ENCODE data around the gene ADGRE2.
"Not testable (repeated sequence)": the region's sequence is repeated elsewhere in the genome, so short reads cannot be mapped to it uniquely, and the experiment has no call there.

The ADGRE2 gene

DNA sequence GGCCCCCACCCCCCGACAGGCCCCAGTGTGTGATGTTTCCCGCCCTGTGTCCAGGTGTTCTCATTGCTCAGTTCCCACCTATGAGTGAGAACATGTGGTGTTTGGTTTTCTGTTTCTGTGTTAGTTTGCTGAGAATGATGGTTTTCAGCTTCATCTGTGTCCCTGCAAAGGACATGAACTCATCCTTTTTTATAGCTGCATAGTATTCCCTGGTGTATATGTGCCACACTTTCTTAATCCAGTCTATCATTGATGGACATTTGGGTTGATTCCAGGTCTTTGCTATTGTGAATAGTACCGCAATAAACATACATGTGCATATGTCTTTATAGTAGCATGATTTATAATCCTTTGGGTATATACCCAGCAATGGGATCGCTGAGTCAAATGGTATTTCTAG lies 715 bp downstream of the ADGRE2 start:
- DNase-seq: not testable (repeated sequence)

DNA sequence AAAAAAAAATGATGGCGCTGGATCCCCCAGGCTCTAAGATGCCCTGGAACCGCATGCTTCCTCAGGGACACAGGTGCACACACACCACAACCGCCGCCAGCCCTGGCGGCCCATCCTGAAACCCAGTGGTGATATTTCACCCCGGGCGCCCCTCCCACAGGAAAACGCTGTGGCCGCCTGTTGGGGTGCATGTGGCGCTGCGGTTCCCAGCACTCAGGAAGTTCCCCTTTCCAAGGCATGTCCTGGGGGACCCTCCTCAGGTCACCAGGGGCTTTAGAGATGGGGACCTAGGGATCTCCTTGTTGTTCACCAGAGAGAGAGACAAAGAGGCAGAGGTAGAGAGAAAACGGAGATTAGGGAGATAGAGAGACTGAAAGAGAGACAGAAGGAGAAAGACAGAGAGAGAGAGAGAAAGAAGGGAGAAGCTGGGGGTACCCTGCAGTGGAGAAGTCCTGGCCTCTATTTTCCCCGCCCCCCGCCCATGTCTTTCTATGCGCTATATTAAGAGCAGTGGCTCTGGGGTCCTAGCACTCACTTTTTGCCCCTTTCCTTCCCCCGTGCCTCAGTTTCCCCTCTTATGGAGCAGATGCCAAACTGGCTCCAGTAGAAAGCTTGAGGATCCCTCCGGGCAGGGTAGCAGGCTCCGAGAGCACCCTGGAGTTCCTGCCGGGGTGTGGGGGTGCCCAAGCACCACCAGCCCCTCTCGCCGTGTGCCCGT lies 2.3 kb downstream of the ADGRE2 start:
- peak; percentile 11 for DNase-seq

GRCh38 chr19:14775326-14775725 lies 3.0 kb downstream of the ADGRE2 start:
- not testable (repeated sequence) for DNase-seq

DNA sequence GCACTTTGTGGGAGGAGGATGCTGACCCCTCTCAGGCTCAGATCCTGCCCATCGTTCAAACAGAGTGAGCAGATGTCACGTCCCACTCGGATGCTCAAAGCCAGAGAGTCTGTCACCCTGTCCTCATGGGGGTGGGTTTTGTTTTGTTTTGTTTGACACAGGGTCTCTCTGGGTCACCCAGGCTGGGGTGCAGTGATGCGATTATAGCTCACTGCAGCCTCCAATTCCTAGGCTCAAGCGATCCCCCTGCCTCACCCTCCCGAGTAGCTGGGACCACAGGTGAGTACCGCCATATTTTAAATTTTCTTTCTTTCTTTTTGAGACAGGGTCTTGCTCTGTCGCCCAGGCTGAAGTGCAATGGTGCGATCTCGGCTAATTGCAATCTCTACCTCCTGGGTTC lies 4.0 kb downstream of the ADGRE2 start:
- DNase-seq: no peak

DNA sequence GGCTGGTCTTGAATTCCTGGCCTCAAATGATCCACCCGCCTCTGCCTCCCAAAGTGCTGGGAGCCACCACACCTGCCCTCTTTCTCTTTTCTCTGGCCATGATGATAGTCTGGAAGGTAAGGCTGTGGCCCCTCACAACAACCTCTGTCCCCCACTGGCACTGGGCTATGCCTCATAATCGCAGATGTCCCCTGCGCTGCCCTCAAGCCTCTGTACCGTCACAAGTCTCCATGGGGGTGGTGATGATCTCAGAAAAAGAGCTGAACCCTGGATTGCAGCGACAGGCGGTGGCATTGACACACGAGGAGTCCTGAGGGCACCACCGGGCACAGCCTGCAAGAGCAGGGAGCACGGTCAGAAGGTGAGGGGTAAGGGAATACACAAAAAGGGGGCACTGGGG lies 4.6 kb downstream of the ADGRE2 start:
- DNase-seq: not testable (repeated sequence)

- no peak for DNase-seq
Measured at GRCh38 chr19:14772995-14773394, 5.4 kb downstream of the ADGRE2 start.

- no peak for DNase-seq
Measured at GRCh38 chr19:14772467-14772866, 5.9 kb downstream of the ADGRE2 start.

- no peak for DNase-seq
Measured at GRCh38 chr19:14770944-14771839, 7.2 kb downstream of the ADGRE2 start.

DNA sequence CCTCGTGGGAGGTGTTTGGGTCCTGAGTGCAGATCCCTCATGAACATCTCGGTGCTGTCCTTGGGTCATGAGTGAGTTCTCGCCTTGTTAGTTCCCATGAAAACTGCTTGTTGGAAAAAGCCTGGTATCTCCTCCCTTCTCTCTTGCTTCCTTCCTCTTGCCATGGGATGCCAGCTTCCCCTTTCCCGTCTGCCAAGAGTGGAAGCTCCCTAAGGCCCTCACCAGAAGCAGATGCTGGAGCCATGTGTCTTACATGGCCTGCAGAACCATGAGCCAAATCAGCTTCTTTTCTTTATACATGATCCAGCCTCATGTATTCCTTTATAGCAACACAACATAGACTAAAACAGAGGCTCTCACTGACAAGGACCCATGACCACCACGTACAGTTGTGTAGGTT lies 8.2 kb downstream of the ADGRE2 start:
- DNase-seq: no peak

- no peak for DNase-seq
Measured at GRCh38 chr19:14769201-14769600, 9.2 kb downstream of the ADGRE2 start.

DNA sequence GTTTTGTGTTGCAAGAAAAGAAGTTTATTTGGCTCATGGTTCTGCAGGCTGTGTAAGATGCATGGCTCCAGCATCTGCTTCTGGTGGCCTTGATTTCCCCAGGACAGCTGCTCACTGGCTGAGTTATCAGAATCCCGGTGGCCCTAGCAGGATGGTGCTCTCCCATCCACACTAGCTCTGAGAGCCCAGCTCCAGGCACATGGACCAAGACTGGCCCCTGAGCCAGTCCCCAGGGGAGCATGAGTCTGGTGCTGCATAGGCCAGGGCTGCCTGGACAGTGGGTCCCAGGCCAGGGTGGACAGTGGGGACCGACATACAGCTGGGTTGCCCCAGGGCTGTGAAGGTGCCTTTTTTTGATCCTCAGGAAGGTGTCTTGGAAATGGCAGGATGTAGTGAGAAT lies 10.4 kb downstream of the ADGRE2 start:
- no peak for DNase-seq

DNA sequence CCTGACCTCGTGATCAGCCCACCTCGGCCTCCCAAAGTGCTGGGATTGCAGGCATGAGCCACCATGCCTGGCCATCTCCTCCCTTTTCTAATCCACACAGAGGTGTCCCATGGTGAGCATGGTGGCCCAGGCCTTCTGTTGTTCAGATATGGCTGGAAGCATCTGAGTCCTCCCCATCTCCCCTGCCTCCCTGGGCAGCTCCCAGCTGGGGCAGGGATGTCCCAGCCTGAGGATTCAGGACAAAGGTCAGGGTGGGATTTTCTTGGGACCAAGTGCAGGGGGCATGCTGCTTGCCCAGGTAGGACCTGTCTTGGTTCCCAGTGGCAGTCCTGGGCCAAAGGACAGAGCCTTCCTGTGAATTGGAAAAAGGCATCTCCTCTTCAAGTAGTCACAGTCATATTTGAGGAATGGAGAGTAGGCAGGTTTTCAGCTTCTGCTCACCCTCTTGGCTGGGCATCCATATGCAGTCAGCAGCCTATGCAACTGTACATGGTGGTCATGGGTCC lies 10.8 kb downstream of the ADGRE2 start:
- DNase-seq: no peak

DNA sequence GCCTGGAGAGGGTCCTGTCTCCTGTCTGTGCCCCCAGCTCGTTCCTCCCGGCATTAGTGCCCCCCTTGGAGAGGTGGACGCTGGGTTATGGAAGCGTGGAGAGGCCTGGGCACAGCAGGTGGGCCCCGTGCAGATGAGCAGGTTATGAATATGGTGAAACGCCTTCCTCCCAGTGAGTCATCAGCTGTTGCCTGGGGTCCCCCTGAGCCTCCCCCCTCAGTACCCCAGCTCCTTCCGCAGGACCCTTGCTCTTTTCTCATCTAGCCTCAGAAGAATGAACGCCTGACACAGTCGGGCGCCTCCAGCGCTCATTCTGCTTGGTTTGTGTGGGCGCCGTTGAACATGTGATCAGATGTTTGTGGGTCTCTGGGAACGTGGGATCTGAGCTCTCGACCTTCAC lies 12.5 kb downstream of the ADGRE2 start:
- DNase-seq: not testable (repeated sequence)

- not testable (repeated sequence) for DNase-seq
Measured at GRCh38 chr19:14765403-14765802, 13.0 kb downstream of the ADGRE2 start.

- DNase-seq: no peak
Measured at GRCh38 chr19:14764401-14764800, 14.0 kb downstream of the ADGRE2 start.

DNA sequence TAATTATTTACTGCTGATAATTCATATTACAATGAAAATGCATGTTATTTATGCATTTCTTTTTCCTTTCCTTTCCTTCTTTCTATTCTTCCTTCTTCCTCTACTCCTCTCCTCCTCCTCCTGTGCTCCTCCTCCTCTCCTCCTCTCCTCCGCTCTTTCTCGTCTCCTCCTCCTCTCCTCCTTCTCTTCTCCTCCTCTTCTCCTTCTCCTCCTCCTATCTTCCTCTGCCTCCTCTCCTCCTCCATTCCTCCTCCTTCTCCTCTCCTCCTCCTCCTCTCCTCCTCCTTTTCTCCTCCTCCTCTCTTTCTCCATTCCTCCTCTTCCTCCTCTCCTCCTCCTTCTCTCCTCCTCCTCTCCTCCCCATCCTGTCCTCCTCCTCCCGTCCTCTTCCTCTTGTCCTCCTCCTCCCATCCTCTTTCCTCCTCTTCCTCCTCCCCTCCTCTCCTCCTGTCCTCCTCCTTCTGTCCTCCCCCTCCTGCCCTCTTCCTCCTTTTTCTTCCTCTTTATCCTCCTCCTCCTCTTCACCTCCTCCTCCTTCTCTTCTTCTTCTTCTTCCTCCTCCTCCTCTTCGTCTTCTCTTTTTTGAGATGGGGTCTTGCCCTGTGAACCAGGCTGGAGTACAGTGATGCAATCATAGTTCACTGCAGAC lies 14.7 kb downstream of the ADGRE2 start:
- no peak for DNase-seq

GRCh38 chr19:14762111-14762510 lies 16.2 kb downstream of the ADGRE2 start:
- DNase-seq: no peak

GRCh38 chr19:14761607-14762006 lies 16.8 kb downstream of the ADGRE2 start:
- DNase-seq: no peak

- DNase-seq: no peak
Measured at GRCh38 chr19:14758816-14759215, 19.5 kb downstream of the ADGRE2 start.

DNA sequence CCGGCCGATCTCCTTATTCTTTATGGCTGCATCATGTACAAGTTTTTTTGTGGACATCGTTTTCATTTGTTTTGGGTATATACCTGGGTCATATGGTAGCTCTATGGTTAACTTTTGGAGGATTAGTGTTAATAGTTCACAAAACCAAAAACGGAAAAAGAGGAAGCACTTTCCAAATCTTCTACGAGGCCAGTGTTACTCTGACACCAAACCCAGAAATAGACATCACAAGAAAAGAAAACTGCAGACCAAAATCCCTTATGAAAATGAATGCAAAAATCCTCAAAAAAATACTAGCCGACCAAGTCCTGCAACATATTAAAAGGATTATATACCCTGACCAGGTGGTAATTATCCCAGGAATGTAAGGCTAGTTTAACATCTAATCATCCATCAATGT lies 29.8 kb downstream of the ADGRE2 start:
- DNase-seq: no peak

DNA sequence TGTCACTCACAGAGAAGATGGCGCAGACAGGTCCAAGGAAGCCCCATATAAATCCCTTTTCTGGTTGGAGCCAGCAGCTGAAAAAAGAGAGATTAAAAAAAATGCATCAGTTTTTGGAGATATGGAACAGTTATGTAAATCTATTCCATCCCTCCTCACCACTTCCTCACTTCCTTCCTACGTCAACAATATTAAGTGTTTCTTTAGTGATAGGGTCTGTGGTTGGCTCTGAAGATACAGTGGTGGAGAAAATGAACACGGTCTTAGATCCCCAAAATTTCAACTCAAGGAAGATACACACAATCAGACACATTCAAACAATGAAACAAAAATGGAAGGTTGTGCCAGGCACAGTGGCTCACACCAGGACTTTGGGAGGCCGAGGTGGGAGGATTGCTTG lies 31.5 kb downstream of the ADGRE2 start:
- no peak for DNase-seq

- no peak for DNase-seq
Measured at GRCh38 chr19:14735915-14736314, 42.4 kb downstream of the ADGRE2 start.

DNA sequence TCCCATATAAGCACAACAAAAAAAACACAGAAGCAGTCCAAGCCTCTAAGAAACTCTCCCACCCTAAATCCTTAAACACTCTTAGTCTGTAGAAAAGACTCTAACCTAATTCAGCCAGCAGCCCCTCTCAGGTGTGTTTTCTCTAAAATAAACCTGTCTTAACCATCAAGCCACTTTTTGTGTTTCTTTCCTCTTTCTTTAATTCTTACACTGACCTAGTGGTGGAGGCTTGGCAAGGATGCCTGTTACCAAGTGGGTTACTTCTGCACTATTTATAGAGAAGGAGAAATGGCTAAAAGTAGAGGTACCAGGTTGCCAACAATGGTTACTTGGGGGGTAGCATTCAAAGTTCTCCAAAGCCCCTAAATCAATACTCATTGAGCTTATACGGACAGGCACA lies 44.8 kb downstream of the ADGRE2 start:
- no peak for DNase-seq

DNA sequence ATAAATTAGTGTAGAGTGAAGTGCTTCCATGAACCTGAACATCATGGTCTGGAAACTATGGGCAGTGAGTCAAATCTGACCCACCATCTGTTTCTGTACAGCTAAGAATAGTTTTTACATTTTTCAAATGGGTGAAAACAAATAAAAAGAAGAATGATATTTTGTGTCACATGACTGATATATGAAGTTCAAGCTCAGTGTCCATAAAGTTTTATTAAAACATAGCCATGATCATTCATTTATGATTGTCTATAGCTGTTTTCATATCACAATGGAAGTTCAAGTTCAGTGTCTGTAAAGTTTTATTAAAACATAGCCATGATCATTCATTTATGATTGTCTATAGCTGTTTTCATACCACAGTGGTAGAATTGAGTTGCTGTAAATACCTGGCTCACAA lies 45.9 kb downstream of the ADGRE2 start:
- DNase-seq: no peak

Measured in activated naive CD4-positive, alpha-beta T cell treated with Interleukin-2 at 50 U/mL for 16 hours (primary cell).